Measurements from ENCODE around the gene IQSEC2.

DNA sequence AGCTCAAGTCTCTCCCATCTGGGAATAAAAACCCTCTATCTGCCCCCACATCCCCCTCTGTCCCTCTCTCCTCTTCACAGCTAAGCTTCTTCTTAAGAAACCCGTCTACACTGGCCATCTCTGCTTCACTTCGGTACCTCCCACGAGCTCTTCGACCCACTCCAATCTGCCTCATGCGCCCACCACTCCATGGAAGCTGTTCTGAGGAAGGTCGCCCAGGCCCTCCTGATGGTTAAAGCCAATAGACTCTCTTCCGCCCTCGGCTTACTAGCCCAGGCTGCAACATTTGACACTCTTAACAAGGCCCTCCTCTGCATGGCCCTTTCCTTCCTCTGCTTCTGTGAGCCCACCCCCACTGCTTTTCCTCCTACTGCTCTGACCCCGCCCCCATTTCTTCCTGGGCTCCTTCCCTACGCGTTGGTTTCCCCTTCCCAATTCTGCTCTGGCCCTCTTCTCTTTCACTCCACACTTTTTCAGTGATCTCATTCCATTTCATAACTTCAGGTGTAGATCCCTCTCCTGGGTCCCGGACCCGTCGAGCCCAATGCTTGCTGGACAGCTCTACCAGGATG lies 11.8 kb downstream of the IQSEC2 start:
- TF ChIP-seq, protein P1, sequence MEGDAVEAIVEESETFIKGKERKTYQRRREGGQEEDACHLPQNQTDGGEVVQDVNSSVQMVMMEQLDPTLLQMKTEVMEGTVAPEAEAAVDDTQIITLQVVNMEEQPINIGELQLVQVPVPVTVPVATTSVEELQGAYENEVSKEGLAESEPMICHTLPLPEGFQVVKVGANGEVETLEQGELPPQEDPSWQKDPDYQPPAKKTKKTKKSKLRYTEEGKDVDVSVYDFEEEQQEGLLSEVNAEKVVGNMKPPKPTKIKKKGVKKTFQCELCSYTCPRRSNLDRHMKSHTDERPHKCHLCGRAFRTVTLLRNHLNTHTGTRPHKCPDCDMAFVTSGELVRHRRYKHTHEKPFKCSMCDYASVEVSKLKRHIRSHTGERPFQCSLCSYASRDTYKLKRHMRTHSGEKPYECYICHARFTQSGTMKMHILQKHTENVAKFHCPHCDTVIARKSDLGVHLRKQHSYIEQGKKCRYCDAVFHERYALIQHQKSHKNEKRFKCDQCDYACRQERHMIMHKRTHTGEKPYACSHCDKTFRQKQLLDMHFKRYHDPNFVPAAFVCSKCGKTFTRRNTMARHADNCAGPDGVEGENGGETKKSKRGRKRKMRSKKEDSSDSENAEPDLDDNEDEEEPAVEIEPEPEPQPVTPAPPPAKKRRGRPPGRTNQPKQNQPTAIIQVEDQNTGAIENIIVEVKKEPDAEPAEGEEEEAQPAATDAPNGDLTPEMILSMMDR (conservative IDR thresholded peaks at IDR 0.05): no peak
- no peak for TF ChIP-seq EZH2 (IDR thresholded peaks at IDR 0.05; ENCODE audit: low read depth)

Measured in PC-9 (cell line).